ENCODE measurements around the gene SRGAP3.

SRGAP3 gene

GRCh38 chr3:9077029-9077428 is 172.4 kb downstream of the SRGAP3 start:
- DNase-seq = no peak

GRCh38 chr3:9075762-9076161 is 173.7 kb downstream of the SRGAP3 start:
- DNase-seq = no peak

- no peak for DNase-seq
Measured at GRCh38 chr3:9074079-9074478, 175.4 kb downstream of the SRGAP3 start.

- no peak for DNase-seq
Measured at GRCh38 chr3:9072667-9073009, 176.8 kb downstream of the SRGAP3 start.

- no peak for DNase-seq
Measured at GRCh38 chr3:9071936-9072666, 177.3 kb downstream of the SRGAP3 start.

GRCh38 chr3:9070961-9071360 is 178.5 kb downstream of the SRGAP3 start:
- no peak for DNase-seq

GRCh38 chr3:9069971-9070370 is 179.5 kb downstream of the SRGAP3 start:
- no peak for DNase-seq

GRCh38 chr3:9068051-9068450 is 181.4 kb downstream of the SRGAP3 start:
- DNase-seq = no peak

- DNase-seq = no peak
Measured at GRCh38 chr3:9067352-9067975, 182.0 kb downstream of the SRGAP3 start.

- no peak for DNase-seq
Measured at GRCh38 chr3:9066775-9067174, 182.7 kb downstream of the SRGAP3 start.

GRCh38 chr3:9066141-9066540 is 183.3 kb downstream of the SRGAP3 start:
- no peak for DNase-seq

GRCh38 chr3:9064850-9065249 is 184.6 kb downstream of the SRGAP3 start:
- peak; percentile 47 for DNase-seq

GRCh38 chr3:9064251-9064650 is 185.2 kb downstream of the SRGAP3 start:
- DNase-seq = no peak

- no peak for DNase-seq
Measured at GRCh38 chr3:9062570-9062969, 186.9 kb downstream of the SRGAP3 start.

- DNase-seq = no peak
Measured at GRCh38 chr3:9061634-9062033, 187.8 kb downstream of the SRGAP3 start.

- DNase-seq = no peak
Measured at GRCh38 chr3:9059489-9060400, 189.7 kb downstream of the SRGAP3 start.

GRCh38 chr3:9056581-9056980 is 192.9 kb downstream of the SRGAP3 start:
- no peak for DNase-seq

- DNase-seq = no peak
Measured at GRCh38 chr3:9047452-9048346, 201.7 kb downstream of the SRGAP3 start.

GRCh38 chr3:9045371-9045770 is 204.1 kb downstream of the SRGAP3 start:
- DNase-seq = no peak

GRCh38 chr3:9043063-9043462 is 206.4 kb downstream of the SRGAP3 start:
- no peak for DNase-seq

GRCh38 chr3:9041626-9042025 is 207.8 kb downstream of the SRGAP3 start:
- no peak for DNase-seq

GRCh38 chr3:9040996-9041395 is 208.4 kb downstream of the SRGAP3 start:
- DNase-seq = no peak

All from NCI-H2171 (cell line).